ENCODE results near the gene P2RY8.

GRCh38 chrX:1511150-1511549 lies 25.8 kb downstream of the P2RY8 start:
- TF ChIP-seq TAF1 (IDR thresholded peaks at IDR 0.05; ENCODE audit: borderline replicate concordance, insufficient read depth, low read length) (no peak), POLR2AphosphoS5 (IDR thresholded peaks at IDR 0.05; ENCODE audit: low read depth, low read length) (no peak), REST (IDR thresholded peaks at IDR 0.05; ENCODE audit: insufficient read depth in 1 of 2, low read depth in 2 of 2, low read length in 2 of 2) (no peak), SIN3A (IDR thresholded peaks at IDR 0.05; ENCODE audit: borderline replicate concordance, insufficient read depth, low read length) (no peak)
